Suprapubic skin (tissue), 4 donors: ENCODE measurements around the gene EBF4. TPM values are rescaled to one million over a fixed set of nuclear protein-coding genes. Genes with fewer than 3 reads are reported as not detected.
"Not testable (repeated sequence)": the region's sequence is repeated elsewhere in the genome, so short reads cannot be mapped to it uniquely, and the experiment has no call there.

Experiments used
- DNase-seq, 2 donors: peaks; one replicate each; pipeline ENCODE4 v3.0.0-alpha.2; 2019; ENCODE audit warnings: low spot score in 2 of 2
- H3K27ac ChIP-seq: fragments of 200-600 bp; sonication (generic); one replicate; pipeline ENCODE4 v1.5.1; 2019
- H3K27me3 ChIP-seq: fragments of 200-600 bp; sonication (generic); one replicate; pipeline ENCODE4 v1.5.1; 2019
- H3K36me3 ChIP-seq: fragments of 200-600 bp; sonication (generic); one replicate; pipeline ENCODE4 v1.5.1; 2019
- H3K4me1 ChIP-seq: fragments of 200-600 bp; sonication (generic); one replicate; pipeline ENCODE4 v1.5.1; 2019
- H3K4me3 ChIP-seq: fragments of 200-600 bp; sonication (generic); one replicate; pipeline ENCODE4 v1.5.1; 2019; ENCODE audit warnings: mild to moderate bottlenecking
- H3K9me3 ChIP-seq: fragments of 200-600 bp; sonication (generic); one replicate; pipeline ENCODE4 v1.5.1; 2019
- EP300 ChIP-seq: sonication (generic); formaldehyde crosslinking; IDR thresholded peaks from one replicate; pipeline ENCODE4 v1.6.1; 2017; ENCODE audit warnings: antibody characterized with exemption
- POLR2A ChIP-seq, 2 donors: fragments of 450-650 bp; IDR thresholded peaks; one replicate each; pipeline ENCODE4 v1.6.1; 2017; ENCODE audit warnings: antibody characterized with exemption in 2 of 2, mild to moderate bottlenecking in 2 of 2, moderate library complexity in 2 of 2
- POLR2AphosphoS5 ChIP-seq, 3 donors: sonication (generic); formaldehyde crosslinking; IDR thresholded peaks; one replicate each; pipeline ENCODE4 v1.6.1; 2017; ENCODE audit warnings: antibody characterized with exemption in 3 of 3
- WGBS: methylation state at CpG from one replicate; pipeline ENCODE4 v1.1.5; 2018; 5-methylcytosine and 5-hydroxymethylcytosine counted together
- total RNA-seq, 4 donors: library from RNA; depleted of rRNA; stranded (reverse); fragments of >200 nt; gene quantifications; one replicate each; pipeline ENCODE4 v1.1.0, GENCODE V29; 2016
- TF ChIP-seq, protein P1 (sequence below), 2 donors: fragments of 200-600 bp in 1 of 2; fragments of 450-650 bp in 1 of 2; sonication (generic) in 1 of 2; IDR thresholded peaks; one replicate each; pipeline ENCODE4 v1.5.1; 2016 to 2019; ENCODE audit warnings: antibody characterized with exemption in 2 of 2, mild to moderate bottlenecking in 1 of 2, moderate library complexity in 1 of 2

EBF4 gene
- total RNA-seq, 4 donors from 2014 or later, result 5.9 to 12.6 (median 6.3) TPM

DNA sequence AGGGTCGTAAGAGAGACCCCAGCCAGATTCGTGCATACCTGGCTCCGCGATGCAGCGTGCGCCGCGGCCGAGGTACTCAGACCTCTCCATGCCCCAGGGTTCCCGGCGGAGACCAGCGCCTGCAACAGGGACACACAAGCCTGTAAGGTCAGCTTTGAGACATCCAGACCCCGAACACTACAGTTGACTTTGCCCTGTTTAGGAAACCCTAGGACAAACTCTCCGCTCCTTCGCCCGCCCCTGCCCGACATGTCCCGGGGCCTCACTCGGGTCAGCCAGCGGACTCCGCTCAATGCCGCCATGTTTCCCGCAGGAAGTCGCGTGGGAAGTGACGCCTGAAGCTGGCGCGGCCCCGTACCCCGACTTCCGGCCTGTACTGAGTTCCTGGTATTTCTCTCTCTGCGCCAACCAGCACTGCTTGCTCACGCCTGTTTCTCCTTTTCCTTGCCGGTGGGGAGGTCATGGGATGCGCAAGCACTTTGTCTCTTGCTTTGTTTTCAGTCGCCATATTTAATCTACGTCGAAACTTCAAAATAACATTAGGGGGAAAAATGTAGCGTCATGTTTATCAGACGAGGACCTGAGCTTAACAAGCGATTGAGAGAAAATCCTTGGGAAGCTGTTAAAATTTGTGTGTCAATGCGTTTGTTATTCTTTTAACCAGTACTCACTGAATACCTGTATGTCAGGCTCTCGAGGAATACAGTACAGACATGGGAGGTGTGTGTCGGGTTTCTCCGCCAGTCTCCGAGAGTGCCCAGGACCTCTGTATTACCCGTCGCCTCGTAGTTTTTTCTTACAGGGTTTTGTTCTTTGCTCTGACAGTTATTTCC is 28.5 kb upstream of the EBF4 start, which contains the start of gene IDH3B:
Gene IDH3B, minus strand, starts transcription at position 330 of the 833 bp plus-strand sequence. Its CDS starts 28 bp downstream, at position 302.
- WGBS, result 14% methylated on average over 39 of the region's 49 CpGs
- Histone ChIP-seq H3K27ac (peak within 1 kb of the TSS; percentile 83), H3K9me3 (no peaks in the 10 kb centered on the region), H3K36me3 (peaks cover 38% of the 10 kb centered on the region), H3K4me3 (peak within 1 kb of the TSS; percentile 71), H3K27me3 (no peaks in the 10 kb centered on the region), H3K4me1 (peaks cover 17% of the 10 kb centered on the region)
- peak; percentile 97 for DNase-seq
- peak; percentile 79 to 98 (median 87) for TF ChIP-seq POLR2AphosphoS5 (IDR thresholded peaks at IDR 0.05)
- TF ChIP-seq, protein P1, sequence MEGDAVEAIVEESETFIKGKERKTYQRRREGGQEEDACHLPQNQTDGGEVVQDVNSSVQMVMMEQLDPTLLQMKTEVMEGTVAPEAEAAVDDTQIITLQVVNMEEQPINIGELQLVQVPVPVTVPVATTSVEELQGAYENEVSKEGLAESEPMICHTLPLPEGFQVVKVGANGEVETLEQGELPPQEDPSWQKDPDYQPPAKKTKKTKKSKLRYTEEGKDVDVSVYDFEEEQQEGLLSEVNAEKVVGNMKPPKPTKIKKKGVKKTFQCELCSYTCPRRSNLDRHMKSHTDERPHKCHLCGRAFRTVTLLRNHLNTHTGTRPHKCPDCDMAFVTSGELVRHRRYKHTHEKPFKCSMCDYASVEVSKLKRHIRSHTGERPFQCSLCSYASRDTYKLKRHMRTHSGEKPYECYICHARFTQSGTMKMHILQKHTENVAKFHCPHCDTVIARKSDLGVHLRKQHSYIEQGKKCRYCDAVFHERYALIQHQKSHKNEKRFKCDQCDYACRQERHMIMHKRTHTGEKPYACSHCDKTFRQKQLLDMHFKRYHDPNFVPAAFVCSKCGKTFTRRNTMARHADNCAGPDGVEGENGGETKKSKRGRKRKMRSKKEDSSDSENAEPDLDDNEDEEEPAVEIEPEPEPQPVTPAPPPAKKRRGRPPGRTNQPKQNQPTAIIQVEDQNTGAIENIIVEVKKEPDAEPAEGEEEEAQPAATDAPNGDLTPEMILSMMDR (IDR thresholded peaks at IDR 0.05), result no peak
- peak in 1 of 2 donors; percentile 77 for TF ChIP-seq POLR2A (IDR thresholded peaks at IDR 0.05)
- no peak for TF ChIP-seq EP300

DNA sequence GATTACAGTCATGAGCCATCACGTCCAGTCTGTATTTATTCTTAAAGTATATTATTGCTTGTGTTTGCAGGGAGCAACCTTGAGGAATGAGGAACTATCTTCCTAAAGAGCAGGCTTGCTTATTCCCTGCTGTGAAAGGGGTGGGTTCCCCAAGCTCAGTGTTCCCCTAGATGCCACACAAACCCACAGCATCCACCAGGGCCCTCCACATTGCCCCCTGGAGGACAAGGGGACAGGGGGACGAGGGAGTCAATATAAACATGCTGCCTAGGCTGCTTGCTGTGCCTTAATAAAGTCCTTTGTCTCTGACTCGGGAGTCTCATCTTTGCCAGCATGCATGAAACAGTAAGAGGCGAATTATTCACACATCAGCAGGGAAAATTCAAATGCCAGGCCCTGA is 20.6 kb upstream of the EBF4 start:
- H3K36me3 ChIP-seq, result no peaks in the 10 kb centered on the region
- no peak overlapping the region for H3K27ac ChIP-seq
- peak in 1 of 2 donors; percentile 16 for DNase-seq
- no peaks in the 10 kb centered on the region for H3K27me3 ChIP-seq
- H3K4me3 ChIP-seq, result no peak overlapping the region
- TF ChIP-seq, protein P1 (IDR thresholded peaks at IDR 0.05), result no peak
- no peak for TF ChIP-seq POLR2A (IDR thresholded peaks at IDR 0.05)
- no peak for TF ChIP-seq EP300
- no peak for TF ChIP-seq POLR2AphosphoS5 (IDR thresholded peaks at IDR 0.05)
- WGBS, result 34% methylated on average over 4 of the region's 4 CpGs
- no peaks in the 10 kb centered on the region for H3K9me3 ChIP-seq
- no peaks in the 10 kb centered on the region for H3K4me1 ChIP-seq

DNA sequence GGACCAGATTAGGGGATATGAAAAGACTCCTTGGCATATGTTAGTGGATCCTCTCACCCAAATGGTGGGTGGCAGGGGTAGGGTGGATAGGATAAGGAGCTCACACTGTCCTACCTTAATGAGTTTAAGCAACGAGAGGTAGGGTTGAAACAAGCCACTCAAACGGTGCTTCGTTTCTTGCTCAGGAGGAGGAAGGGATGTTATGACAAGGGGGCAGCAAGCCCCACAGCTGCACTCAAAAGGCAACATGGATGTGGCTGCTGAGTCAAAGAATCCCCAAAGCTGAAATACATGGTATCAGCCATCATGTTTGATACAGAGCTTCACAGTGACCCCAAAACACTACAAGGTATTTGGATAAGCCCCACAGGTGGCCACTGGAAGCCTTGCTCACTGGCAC is 20.1 kb upstream of the EBF4 start:
- Histone ChIP-seq H3K4me1 (no peaks in the 10 kb centered on the region), H3K27me3 (no peaks in the 10 kb centered on the region), H3K27ac (no peak overlapping the region), H3K9me3 (no peaks in the 10 kb centered on the region), H3K36me3 (no peaks in the 10 kb centered on the region), H3K4me3 (no peak overlapping the region)
- DNase-seq, result peak in 1 of 2 donors; percentile 31
- WGBS, result 80% methylated on average over 3 of the region's 3 CpGs
- TF ChIP-seq POLR2AphosphoS5 (IDR thresholded peaks at IDR 0.05) (no peak), EP300 (no peak), POLR2A (IDR thresholded peaks at IDR 0.05) (no peak)
- TF ChIP-seq, protein P1 (IDR thresholded peaks at IDR 0.05), result no peak

DNA sequence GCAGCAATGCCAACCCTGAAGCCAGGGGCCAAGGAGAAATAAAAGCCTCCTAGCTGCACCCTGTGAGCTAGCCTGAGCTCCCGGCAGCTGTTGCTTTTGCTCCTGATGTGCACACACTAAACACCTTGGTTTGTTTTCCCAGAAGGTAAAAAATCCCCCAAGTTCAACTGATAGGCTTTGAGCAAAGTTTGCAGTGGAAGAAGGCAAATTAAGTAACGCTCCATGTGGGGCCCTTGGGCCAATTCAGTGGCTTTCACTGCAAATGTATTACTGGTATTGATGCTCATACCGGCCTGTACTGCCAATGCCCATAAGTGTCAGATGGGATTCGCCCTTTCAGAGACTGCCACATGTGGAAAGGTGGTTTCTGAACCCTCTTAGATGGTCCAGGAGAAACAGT is 19.1 kb upstream of the EBF4 start:
- TF ChIP-seq, protein P1 (IDR thresholded peaks at IDR 0.05), result no peak
- TF ChIP-seq EP300 (no peak), POLR2AphosphoS5 (IDR thresholded peaks at IDR 0.05) (no peak), POLR2A (IDR thresholded peaks at IDR 0.05) (no peak)
- Histone ChIP-seq H3K4me3 (no peak overlapping the region), H3K9me3 (no peaks in the 10 kb centered on the region), H3K27ac (no peak overlapping the region), H3K36me3 (no peaks in the 10 kb centered on the region), H3K4me1 (no peaks in the 10 kb centered on the region), H3K27me3 (no peaks in the 10 kb centered on the region)
- WGBS, result 90% methylated on average over 4 of the region's 4 CpGs
- no peak for DNase-seq

DNA sequence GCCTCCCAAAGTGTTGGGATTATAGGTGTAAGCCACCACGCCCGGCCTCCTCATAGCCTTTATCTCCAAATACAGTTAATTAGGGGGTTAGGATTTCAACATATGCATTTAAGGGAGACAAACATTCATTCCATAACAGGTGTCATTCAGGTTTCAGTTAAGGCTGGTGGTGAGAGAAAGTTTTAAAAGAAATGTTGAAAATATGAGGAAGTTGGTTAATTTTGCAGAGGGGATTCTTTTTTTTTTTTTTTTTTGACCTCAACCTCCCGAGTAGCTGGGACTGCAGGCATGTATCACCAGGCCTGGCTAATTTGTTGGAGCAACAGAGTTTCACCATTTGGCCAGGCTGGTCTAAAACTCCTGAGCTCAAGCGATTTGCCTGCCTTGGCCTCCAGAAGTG is 12.5 kb upstream of the EBF4 start:
- Histone ChIP-seq H3K4me3 (no peak overlapping the region), H3K27me3 (peaks cover 8% of the 10 kb centered on the region), H3K27ac (no peak overlapping the region), H3K4me1 (no peaks in the 10 kb centered on the region), H3K36me3 (no peaks in the 10 kb centered on the region), H3K9me3 (no peaks in the 10 kb centered on the region)
- TF ChIP-seq, protein P1 (IDR thresholded peaks at IDR 0.05), result no peak
- TF ChIP-seq POLR2AphosphoS5 (IDR thresholded peaks at IDR 0.05), result no peak
- TF ChIP-seq EP300, result no peak
- TF ChIP-seq POLR2A (IDR thresholded peaks at IDR 0.05), result no peak
- WGBS, result 68% methylated on average over 4 of the region's 4 CpGs
- no peak for DNase-seq

DNA sequence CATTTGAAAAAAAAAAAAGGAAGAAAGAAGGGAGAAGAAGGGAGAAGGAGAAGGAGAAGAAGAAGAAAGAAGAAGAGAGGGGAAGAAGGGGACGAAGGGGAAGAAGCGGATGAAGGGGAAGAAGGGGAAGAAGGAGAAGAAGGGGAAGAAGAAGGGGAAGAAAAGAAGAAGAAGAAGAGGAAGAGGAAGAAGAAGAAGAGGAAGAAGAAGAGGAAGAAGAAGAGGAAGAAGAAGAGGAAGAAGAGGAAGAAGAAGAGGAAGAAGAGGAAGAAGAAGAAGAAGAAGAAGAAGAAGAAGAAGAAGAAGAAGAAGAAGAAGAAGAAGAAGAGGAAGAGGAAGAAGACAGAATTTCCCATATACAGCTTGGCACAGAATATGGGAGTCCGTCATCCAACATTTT is 10.5 kb upstream of the EBF4 start:
- 90% methylated on average over 3 of the region's 3 CpGs for WGBS
- H3K4me3 ChIP-seq, H3K4me1 ChIP-seq, H3K36me3 ChIP-seq, H3K9me3 ChIP-seq, H3K27ac ChIP-seq, DNase-seq: not testable (repeated sequence)
- peaks cover 24% of the 10 kb centered on the region for H3K27me3 ChIP-seq

DNA sequence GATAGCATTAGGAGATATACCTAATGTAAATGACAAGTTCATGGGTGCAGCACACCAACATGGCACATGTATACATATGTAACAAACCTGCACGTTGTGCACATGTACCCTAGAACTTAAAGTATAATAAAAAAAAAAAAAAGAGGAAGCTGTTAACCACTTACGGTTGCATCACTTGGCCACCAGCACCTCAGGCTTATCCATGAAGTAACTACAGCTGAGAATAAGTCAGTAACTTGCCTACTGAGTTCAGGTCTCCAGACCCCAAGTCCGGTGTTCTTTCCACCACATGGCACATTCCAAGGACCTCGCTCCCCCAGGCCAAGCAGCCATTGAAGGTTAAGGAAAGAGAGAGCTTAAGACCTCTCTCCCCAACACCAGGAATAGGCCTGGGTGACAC is 7.8 kb upstream of the EBF4 start:
- DNase-seq, H3K27ac ChIP-seq, H3K9me3 ChIP-seq, H3K36me3 ChIP-seq, H3K4me3 ChIP-seq, H3K4me1 ChIP-seq: not testable (repeated sequence)
- WGBS, result 82% methylated on average over 4 of the region's 4 CpGs
- peaks cover 28% of the 10 kb centered on the region for H3K27me3 ChIP-seq
